OCI-LY3 (cell line): ENCODE data around the gene LHFPL3.
"Not testable (repeated sequence)": the region's sequence is repeated elsewhere in the genome, so short reads cannot be mapped to it uniquely, and the experiment has no call there.

ENCODE experiments used
- H2AFZ ChIP-seq: fragments of 200-600, 300-600 bp; shearing (Covaris generic); 2 replicates; pipeline ENCODE4 v1.6.0; 2014; ENCODE audit warnings: antibody characterized with exemption, low read depth, low read length
- H3K27ac ChIP-seq: fragments of 200-600, 300-600 bp; sonication (generic); 2 replicates; pipeline ENCODE4 v1.5.1; 2014; ENCODE audit warnings: mild to moderate bottlenecking, low read length, moderate library complexity, mixed read lengths
- H3K27me3 ChIP-seq: fragments of 200-600, 300-600 bp; sonication (generic); 2 replicates; pipeline ENCODE4 v1.6.1; 2014; ENCODE audit warnings: low read depth, low read length, mixed read lengths
- H3K36me3 ChIP-seq: fragments of 200-600, 300-600 bp; sonication (generic); replicated peaks from 2 replicates; pipeline ENCODE3; 2014; ENCODE audit warnings: low read depth, low read length, mixed read lengths
- H3K4me1 ChIP-seq: fragments of 300-600, 200-600 bp; sonication (generic); 2 replicates; pipeline ENCODE4 v1.6.1; 2014; ENCODE audit warnings: low read length, mixed read lengths
- H3K4me2 ChIP-seq: fragments of 200-600, 300-600 bp; sonication (generic); 2 replicates; pipeline ENCODE4 v1.6.1; 2014; ENCODE audit warnings: low read length, mixed read lengths
- H3K4me3 ChIP-seq: fragments of 300-600, 200-600 bp; sonication (generic); 2 replicates; pipeline ENCODE4 v1.5.1; 2014; ENCODE audit warnings: antibody characterized with exemption, mild to moderate bottlenecking, low read length, moderate library complexity
- H3K79me2 ChIP-seq: fragments of 300-600, 200-600 bp; shearing (Covaris generic); 2 replicates; pipeline ENCODE4 v1.6.1; 2014; ENCODE audit warnings: mild to moderate bottlenecking, low read length, mixed read lengths
- H3K9ac ChIP-seq: fragments of 300-600, 200-600 bp; shearing (Covaris generic); 2 replicates; pipeline ENCODE4 v1.6.0; 2014; ENCODE audit warnings: mild to moderate bottlenecking, low read length, moderate library complexity
- H3K9me3 ChIP-seq: fragments of 200-600, 300-600 bp; shearing (Covaris generic); 2 replicates; pipeline ENCODE4 v1.6.1; 2014; ENCODE audit warnings: low read length, mixed read lengths; ENCODE audit not compliant: insufficient read depth
- H4K20me1 ChIP-seq: fragments of 200-600, 300-600 bp; sonication (generic); 2 replicates; pipeline ENCODE4 v1.6.1; 2016; ENCODE audit warnings: low read length, mixed read lengths; ENCODE audit not compliant: insufficient read depth
- EZH2phosphoT487 ChIP-seq: fragments of 200-600 bp; shearing (Covaris generic); IDR thresholded peaks from 2 replicates; pipeline ENCODE4 v1.6.1; 2018; ENCODE audit warnings: antibody characterized with exemption, mixed run types, low read depth
- TF ChIP-seq, protein P1 (sequence below): fragments of 200-600, 300-600 bp; sonication (generic); IDR thresholded peaks from 2 replicates; pipeline ENCODE4 v1.5.1; 2014; ENCODE audit warnings: antibody characterized with exemption, low read length, low read depth

LHFPL3 gene

DNA sequence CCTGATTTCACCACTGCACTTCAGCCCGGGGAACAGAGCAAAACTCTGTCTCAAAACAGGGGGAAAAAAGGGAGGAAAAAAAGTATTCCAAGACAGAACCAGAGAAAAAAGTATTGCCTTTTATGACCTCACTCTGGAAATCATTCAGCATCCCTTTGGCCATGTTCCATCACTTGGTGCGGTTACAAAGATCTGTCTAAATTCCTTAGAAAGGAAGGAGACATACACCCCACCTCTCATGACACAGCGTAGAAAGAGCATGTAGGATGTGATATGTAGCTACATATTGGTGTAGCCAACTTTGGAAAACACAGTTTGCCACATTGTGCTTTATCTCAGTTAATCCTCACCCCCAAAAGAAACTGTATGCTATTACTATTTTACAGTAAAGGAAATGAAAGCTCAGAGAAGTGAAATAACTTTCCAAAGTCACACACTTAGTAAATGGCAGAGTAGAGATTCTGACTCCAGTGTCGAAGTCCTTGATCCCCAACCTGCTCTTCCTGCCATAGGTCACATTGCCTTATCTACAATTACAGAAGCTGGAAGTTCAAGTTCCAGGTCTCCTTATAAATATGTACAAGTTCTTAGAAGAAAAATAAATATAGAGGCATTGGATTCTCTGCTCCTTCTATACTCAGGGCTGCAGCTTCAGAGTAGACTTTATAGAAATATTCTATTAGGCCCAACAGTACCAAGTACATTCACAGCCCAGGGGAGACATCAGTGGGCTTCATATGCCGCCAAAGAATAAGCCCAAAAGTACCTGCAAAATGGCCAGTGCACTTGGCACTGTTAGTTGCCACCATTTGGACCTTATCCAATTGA lies 594.0 kb downstream of the LHFPL3 start:
- no peaks in the 10 kb centered on the region for H4K20me1 ChIP-seq
- no peak overlapping the region for H2AFZ ChIP-seq
- H3K27me3 ChIP-seq = no peaks in the 10 kb centered on the region
- no peaks in the 10 kb centered on the region for H3K79me2 ChIP-seq
- TF ChIP-seq, protein P1, sequence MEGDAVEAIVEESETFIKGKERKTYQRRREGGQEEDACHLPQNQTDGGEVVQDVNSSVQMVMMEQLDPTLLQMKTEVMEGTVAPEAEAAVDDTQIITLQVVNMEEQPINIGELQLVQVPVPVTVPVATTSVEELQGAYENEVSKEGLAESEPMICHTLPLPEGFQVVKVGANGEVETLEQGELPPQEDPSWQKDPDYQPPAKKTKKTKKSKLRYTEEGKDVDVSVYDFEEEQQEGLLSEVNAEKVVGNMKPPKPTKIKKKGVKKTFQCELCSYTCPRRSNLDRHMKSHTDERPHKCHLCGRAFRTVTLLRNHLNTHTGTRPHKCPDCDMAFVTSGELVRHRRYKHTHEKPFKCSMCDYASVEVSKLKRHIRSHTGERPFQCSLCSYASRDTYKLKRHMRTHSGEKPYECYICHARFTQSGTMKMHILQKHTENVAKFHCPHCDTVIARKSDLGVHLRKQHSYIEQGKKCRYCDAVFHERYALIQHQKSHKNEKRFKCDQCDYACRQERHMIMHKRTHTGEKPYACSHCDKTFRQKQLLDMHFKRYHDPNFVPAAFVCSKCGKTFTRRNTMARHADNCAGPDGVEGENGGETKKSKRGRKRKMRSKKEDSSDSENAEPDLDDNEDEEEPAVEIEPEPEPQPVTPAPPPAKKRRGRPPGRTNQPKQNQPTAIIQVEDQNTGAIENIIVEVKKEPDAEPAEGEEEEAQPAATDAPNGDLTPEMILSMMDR = no peak
- no peak for TF ChIP-seq EZH2phosphoT487
- H3K4me1 ChIP-seq = peaks cover 16% of the 10 kb centered on the region
- no peak overlapping the region for H3K9ac ChIP-seq
- H3K9me3 ChIP-seq = no peaks in the 10 kb centered on the region
- no peak overlapping the region for H3K27ac ChIP-seq
- H3K36me3 ChIP-seq = no peaks in the 10 kb centered on the region
- no peak overlapping the region for H3K4me3 ChIP-seq
- no peak overlapping the region for H3K4me2 ChIP-seq

DNA sequence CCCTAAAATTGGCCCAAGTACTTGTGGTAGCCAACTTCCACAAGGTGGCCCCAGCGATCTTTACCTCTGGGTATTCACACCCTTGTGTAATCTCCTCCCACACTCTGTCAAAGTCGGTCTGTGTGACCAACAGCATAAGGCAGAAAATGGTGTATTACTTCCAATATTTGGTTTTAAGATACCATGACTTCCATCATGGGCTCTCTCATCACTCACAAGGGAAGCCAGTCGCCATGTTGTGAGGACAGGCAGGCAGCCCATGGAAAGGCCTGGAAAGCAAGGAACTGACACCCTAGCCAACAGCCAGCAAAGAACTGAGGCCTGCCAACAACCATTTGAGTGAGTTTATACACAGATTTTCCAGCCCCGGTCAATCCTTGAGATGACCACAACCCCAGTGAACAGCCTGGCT lies 594.6 kb downstream of the LHFPL3 start:
- Histone ChIP-seq H3K4me2 (peak overlapping the region; percentile 54), H4K20me1 (no peaks in the 10 kb centered on the region), H3K27ac (no peak overlapping the region), H2AFZ (peak overlapping the region; percentile 88), H3K9me3 (no peaks in the 10 kb centered on the region), H3K9ac (no peak overlapping the region), H3K27me3 (no peaks in the 10 kb centered on the region), H3K4me3 (no peak overlapping the region; the same call in 1 of the 2 replicates), H3K79me2 (no peaks in the 10 kb centered on the region), H3K4me1 (peaks cover 16% of the 10 kb centered on the region), H3K36me3 (no peaks in the 10 kb centered on the region)
- TF ChIP-seq EZH2phosphoT487 = no peak
- TF ChIP-seq, protein P1 = peak; percentile 91

DNA sequence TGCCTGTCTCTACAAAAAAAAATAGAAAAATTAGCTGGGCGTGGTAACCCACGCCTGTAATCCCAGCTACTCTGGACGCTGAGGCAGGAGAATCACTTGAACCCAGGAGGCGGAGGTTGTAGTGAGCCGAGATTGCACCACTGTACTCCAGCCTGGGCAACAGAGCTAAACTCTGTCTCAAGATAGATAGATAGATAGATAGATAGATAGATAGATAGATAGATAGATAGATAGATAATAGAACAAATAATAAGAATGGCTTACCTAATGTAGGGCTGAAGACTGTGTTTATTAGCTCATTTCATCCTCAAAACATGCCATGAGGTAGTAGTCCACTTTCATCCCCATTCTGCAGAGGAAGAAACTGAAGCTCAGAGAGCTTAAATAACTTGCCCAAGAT lies 597.8 kb downstream of the LHFPL3 start:
- not testable (repeated sequence) for H3K27ac ChIP-seq, H3K9ac ChIP-seq, H2AFZ ChIP-seq, H4K20me1 ChIP-seq, H3K9me3 ChIP-seq, H3K27me3 ChIP-seq, H3K36me3 ChIP-seq, H3K4me3 ChIP-seq, H3K79me2 ChIP-seq, H3K4me2 ChIP-seq
- peaks cover 13% of the 10 kb centered on the region for H3K4me1 ChIP-seq

DNA sequence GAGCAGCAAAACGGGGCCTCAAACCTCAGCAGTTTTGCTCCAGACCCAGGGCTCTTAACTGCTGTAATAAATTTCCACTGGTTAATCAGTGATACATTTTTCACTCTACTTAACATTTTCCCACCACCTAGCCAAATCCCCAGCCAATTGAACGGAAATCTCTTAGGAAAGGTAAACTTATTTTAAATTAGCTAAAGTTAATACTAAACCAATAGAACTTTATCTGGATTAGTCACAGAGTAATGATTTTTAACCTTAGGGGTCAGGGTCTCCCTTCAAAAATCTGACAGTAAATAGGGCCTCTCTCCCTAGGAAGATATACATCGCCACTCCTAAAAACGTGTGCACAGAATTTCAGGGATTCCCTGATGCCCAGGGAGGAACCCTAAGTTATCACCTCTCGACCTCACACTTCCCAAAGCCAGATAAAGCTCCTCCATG lies 598.2 kb downstream of the LHFPL3 start:
- Histone ChIP-seq H4K20me1 (no peaks in the 10 kb centered on the region), H3K36me3 (no peaks in the 10 kb centered on the region), H3K79me2 (no peaks in the 10 kb centered on the region), H3K27me3 (no peaks in the 10 kb centered on the region), H2AFZ (no peak overlapping the region), H3K4me2 (no peak overlapping the region), H3K9ac (no peak overlapping the region), H3K4me3 (no peak overlapping the region), H3K4me1 (peaks cover 13% of the 10 kb centered on the region), H3K27ac (no peak overlapping the region), H3K9me3 (no peaks in the 10 kb centered on the region)
- TF ChIP-seq, protein P1 = no peak
- no peak for TF ChIP-seq EZH2phosphoT487
